Natural killer cell treated with Interleukin-12 subunit alpha and Interleukin-12 subunit beta and Interleukin-15 and Interleukin-18, amount 100 ng/mL, for 72 hours (primary cell): Measurements from ENCODE around the gene ACOX1. TPM values are rescaled to one million over a fixed set of nuclear protein-coding genes. Genes with fewer than 3 reads are reported as not detected.

Source experiments
- ATAC-seq, 2 donors: fragments of 150-1000 bp; cut with Tn5 transposase in 1 of 2; sonication (Bioruptor Pico), chemical (Tn5 transposase) in 1 of 2; 2 replicates each; pipeline ENCODE4 v1.10.0; 2021
- DNase-seq: peaks from one replicate; pipeline ENCODE4 v3.0.0; 2022; ENCODE audit warnings: low spot score
- H3K27ac Mint-ChIP-seq, 2 donors: 1 replicate in 1 of 2; 2 replicates in 1 of 2; pipeline ENCODE4 v1.8.0; 2022; ENCODE audit warnings: mixed read lengths in 2 of 2, mild to moderate bottlenecking in 1 of 2, moderate library complexity in 1 of 2
- H3K27me3 Mint-ChIP-seq, 2 donors: 1 replicate in 1 of 2; 2 replicates in 1 of 2; pipeline ENCODE4 v1.8.0; 2022; ENCODE audit warnings: mixed read lengths in 2 of 2
- H3K36me3 Mint-ChIP-seq: one replicate; pipeline ENCODE4 v1.8.0; 2022; ENCODE audit warnings: mixed read lengths
- H3K4me1 Mint-ChIP-seq, 2 donors: 1 replicate in 1 of 2; 2 replicates in 1 of 2; pipeline ENCODE4 v1.8.0; 2022; ENCODE audit warnings: low read depth in 2 of 2, mixed read lengths in 2 of 2, mild to moderate bottlenecking in 1 of 2
- H3K4me3 Mint-ChIP-seq: one replicate; pipeline ENCODE4 v1.8.0; 2022; ENCODE audit warnings: mixed read lengths
- H3K9me3 Mint-ChIP-seq: 2 replicates; pipeline ENCODE4 v1.8.0; 2022; ENCODE audit warnings: mixed read lengths
- total RNA-seq, 2 donors: library from RNA; stranded (reverse); gene quantifications; one replicate each; pipeline ENCODE4 v1.2.3, GENCODE V29; 2022

The ACOX1 gene
- total RNA-seq, 2 donors from 2014 or later = 36.8 to 44.6 TPM

DNA sequence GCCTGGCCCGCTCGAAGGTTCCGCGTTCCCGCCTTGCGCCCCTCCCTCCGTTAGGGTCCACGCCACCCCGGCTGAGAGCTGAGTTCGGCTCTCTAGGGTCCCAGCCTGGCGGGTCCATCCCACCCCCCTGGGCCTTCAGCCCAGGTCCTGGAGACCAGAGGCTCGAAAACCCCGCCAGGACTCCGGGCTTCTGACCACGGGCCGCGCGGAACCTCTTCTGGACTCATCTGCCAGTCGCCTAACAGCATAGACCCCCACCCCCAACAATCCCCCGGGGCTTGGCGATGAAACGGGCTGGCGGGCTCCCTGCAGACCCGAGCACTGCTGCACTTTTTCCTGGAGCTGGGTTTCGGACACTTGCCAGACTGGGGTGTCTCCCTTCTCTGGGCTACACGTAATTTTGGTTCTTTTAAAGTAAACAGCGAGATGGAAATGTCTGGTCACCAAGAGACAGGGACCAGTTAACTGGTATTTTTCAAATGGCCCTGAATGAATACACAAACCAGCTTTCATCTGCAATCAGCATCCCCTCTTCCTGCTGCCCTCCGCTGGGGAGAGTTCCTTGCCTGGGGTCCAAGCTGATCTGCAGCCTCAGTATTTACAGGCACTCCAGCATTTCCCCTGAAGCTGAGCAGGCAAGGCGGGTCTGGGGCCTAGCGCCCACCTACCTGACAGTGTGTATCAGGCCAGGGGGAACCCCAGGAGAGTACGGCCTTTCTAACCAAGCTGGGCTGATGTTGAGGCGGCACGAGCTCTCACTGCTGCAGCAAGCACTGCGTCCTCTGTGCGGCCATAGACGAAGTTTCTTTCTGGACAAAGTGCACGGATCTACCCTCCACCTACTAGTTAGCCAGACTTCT, 81.6 kb downstream of the ACOX1 start:
- no peaks in the 10 kb centered on the region for H3K36me3 Mint-ChIP-seq
- DNase-seq (no peak), ATAC-seq (no peak)
- H3K27ac Mint-ChIP-seq = peak overlapping the region; percentile 56 to 77
- no peaks in the 10 kb centered on the region for H3K27me3 Mint-ChIP-seq
- H3K4me3 Mint-ChIP-seq = peak overlapping the region; percentile 93
- H3K9me3 Mint-ChIP-seq = no peaks in the 10 kb centered on the region
- H3K4me1 Mint-ChIP-seq = peaks cover 25 to 26% of the 10 kb centered on the region in 2 donors

- H3K27ac Mint-ChIP-seq = peak within 1 kb of the TSS; percentile 82 to 90
- H3K27me3 Mint-ChIP-seq = no peaks in the 10 kb centered on the region
- H3K9me3 Mint-ChIP-seq = no peaks in the 10 kb centered on the region
- H3K4me1 Mint-ChIP-seq = peaks cover 25 to 26% of the 10 kb centered on the region in 2 donors
- no peaks in the 10 kb centered on the region for H3K36me3 Mint-ChIP-seq
- peak; percentile 89 for DNase-seq
- H3K4me3 Mint-ChIP-seq = peak within 1 kb of the TSS; percentile 93
- peak; percentile 90 to 91 for ATAC-seq
Measured at GRCh38 chr17:75896415-75897159, 82.4 kb downstream of the ACOX1 start, which contains the start of gene TRIM65. TSS of gene TRIM65 (minus strand) at chr17:75896951. CDS start at chr17:75896937, 14 bp downstream.

DNA sequence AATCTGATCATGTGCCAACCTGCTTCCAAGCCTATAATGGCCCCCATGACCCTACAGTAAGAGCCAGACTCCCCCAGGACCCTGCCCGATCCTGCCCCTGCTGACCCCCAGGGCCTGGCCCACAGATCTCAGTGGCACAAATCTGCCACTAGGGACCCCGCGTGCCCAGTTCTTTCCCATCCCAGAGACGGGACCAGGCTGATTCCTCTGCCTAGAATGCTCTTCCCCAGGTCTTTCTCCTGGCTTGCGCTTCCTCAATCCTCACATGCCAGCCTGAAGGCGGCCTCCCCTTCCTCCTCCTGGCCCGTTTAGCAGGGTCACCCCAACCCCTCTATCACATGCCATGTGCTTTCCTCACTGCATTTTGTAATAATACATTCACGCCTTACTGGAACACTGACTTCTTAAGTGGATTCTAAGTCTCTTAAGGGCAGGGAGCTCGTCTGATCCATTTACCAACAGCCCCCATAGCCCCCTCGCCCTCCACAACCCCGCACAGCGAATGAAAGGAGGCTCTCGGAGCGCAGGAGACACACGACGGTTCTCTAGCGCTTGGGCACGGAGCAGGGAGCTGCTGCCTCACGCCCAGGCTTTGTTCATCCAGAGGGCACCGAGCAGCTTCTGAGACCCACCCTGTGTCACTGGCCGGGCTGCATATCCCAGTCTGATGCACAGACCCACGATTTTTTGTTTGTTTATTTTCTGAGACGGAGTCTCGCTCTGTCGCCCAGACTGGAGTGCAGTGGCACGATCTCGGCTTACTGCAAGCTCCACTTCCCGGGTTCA, 83.4 kb downstream of the ACOX1 start:
- peak; percentile 55 for DNase-seq
- peak overlapping the region; percentile 93 for H3K4me3 Mint-ChIP-seq
- no peaks in the 10 kb centered on the region for H3K36me3 Mint-ChIP-seq
- no peak for ATAC-seq
- no peaks in the 10 kb centered on the region for H3K9me3 Mint-ChIP-seq
- peaks cover 25 to 26% of the 10 kb centered on the region in 2 donors for H3K4me1 Mint-ChIP-seq
- H3K27me3 Mint-ChIP-seq = no peaks in the 10 kb centered on the region
- H3K27ac Mint-ChIP-seq = peak overlapping the region; percentile 82 to 90

GRCh38 chr17:75894049-75894733, 84.8 kb downstream of the ACOX1 start:
- DNase-seq (no peak), ATAC-seq (no peak)
- Mint-ChIP-seq H3K27ac (peak overlapping the region; percentile 12 to 90), H3K4me3 (peak overlapping the region; percentile 33), H3K9me3 (no peaks in the 10 kb centered on the region), H3K36me3 (no peaks in the 10 kb centered on the region), H3K4me1 (peaks cover 25 to 26% of the 10 kb centered on the region in 2 donors), H3K27me3 (no peaks in the 10 kb centered on the region)

DNA sequence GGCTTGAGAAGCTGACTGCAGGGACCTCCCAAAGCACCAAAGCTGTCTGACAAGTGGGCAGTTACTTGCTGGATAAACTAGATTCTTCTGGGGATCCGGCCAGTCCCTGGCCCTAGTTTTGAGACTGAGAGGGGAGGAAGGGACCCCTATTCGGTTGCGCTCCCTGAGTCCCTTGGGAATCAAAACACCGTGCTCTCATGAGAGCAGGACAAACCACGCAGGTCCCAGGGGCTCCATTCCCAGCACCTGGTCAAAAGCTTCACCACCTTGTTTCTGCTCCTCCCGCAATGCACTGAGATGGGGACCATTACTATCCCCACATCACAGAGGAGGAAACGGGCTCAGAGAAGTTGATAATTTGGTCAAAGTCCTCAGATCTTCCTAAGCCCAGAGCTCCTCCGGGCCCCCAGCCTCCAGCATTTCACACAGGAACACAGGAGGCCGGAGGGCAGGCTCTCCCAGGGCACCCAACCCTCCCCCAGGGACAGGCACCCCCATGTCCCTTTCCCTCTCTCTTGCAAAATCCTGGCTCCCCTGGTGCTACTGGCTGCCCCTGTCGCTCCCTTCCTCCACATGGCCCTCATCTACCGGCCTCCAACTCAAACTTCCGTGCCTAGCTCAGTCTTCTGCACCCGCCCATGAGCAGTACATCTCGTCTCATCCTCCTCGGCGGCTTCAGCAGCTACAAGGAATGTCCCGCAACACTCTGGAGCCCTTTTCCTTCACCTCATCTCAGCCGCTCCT, 85.5 kb downstream of the ACOX1 start:
- Mint-ChIP-seq H3K4me1 (peaks cover 25 to 26% of the 10 kb centered on the region in 2 donors), H3K27me3 (no peaks in the 10 kb centered on the region), H3K36me3 (no peaks in the 10 kb centered on the region), H3K27ac (peak overlapping the region; percentile 12 to 90), H3K4me3 (peak overlapping the region; percentile 33), H3K9me3 (no peaks in the 10 kb centered on the region)
- ATAC-seq (no peak), DNase-seq (no peak)

DNA sequence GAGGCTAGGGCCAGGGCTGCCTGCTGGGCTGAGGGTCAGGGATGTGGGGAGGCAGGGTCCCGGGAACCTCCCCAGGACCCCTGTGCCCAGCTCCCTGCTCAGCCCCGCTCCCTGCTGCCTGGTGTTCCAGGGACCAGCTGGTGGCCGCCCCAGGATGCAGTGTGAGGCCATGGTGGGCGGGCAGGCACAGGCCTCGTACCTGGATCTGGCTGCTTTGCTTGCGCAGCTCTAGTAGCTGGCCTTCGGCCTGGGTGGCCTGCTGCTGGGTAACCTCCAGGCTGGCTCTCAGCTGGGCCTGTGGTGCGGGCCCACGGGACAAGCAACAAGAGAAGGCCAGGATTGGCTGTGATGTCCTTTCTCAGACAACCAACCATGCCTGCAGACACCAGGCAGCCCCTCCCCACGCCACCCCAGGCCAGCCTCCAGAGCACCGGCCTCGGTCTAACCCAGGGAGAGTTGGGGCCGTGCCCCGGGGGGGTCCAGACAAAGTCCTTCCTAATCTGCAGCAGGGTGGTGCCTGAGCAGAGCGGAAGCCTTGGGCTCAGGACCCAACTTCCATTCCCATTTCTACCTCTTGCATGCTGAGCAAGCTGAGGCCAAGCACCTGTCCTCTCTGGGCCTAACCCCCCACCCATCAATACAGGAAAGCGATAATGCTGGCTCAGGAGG, 86.3 kb downstream of the ACOX1 start:
- no peak for ATAC-seq
- no peaks in the 10 kb centered on the region for H3K27me3 Mint-ChIP-seq
- H3K9me3 Mint-ChIP-seq = no peaks in the 10 kb centered on the region
- peak; percentile 57 for DNase-seq
- no peak overlapping the region for H3K4me3 Mint-ChIP-seq
- H3K27ac Mint-ChIP-seq = no peak overlapping the region
- peaks cover 25% of the 10 kb centered on the region in 2 donors for H3K4me1 Mint-ChIP-seq
- H3K36me3 Mint-ChIP-seq = no peaks in the 10 kb centered on the region

- ATAC-seq (no peak), DNase-seq (peak; percentile 50)
- no peaks in the 10 kb centered on the region for H3K9me3 Mint-ChIP-seq
- H3K36me3 Mint-ChIP-seq = no peaks in the 10 kb centered on the region
- peaks cover 20% of the 10 kb centered on the region in 2 donors for H3K4me1 Mint-ChIP-seq
- no peak overlapping the region for H3K27ac Mint-ChIP-seq
- H3K27me3 Mint-ChIP-seq = no peaks in the 10 kb centered on the region
- no peak overlapping the region for H3K4me3 Mint-ChIP-seq
Measured at GRCh38 chr17:75891605-75892555, 87.1 kb downstream of the ACOX1 start.

Other genes with a start within 250 kb of the ACOX1 start
- gene GALK1, start 214.0 kb downstream of the ACOX1 start, total RNA-seq = 10 to 100 TPM; 13.7 to 31.1 TPM
- gene UNK, start 194.4 kb downstream of the ACOX1 start, total RNA-seq = 10 to 100 TPM; 30.6 to 39.8 TPM
- 100 to 1,000 TPM; 270 to 289 TPM for gene UNC13D, start 134.8 kb downstream of the ACOX1 start, total RNA-seq
- 100 to 1,000 TPM in 1 of 2 donors, 10 to 100 TPM in 1; 73.8 to 101 TPM for gene WBP2, start 123.8 kb downstream of the ACOX1 start, total RNA-seq
- gene TRIM47, start 100.6 kb downstream of the ACOX1 start, total RNA-seq = 1 to 10 TPM; 1.6 to 2.1 TPM
- 10 to 100 TPM; 17.2 to 42.1 TPM for gene TRIM65, start 82.2 kb downstream of the ACOX1 start, total RNA-seq
- gene MRPL38, start 74.3 kb downstream of the ACOX1 start, total RNA-seq = 100 to 1,000 TPM; 117 to 174 TPM
- gene FBF1, start 38.1 kb downstream of the ACOX1 start, total RNA-seq = 10 to 100 TPM; 10.2 to 34.4 TPM
- gene TEN1, start 74 bp upstream of the ACOX1 start, total RNA-seq = 10 to 100 TPM; 16.5 to 19.1 TPM
- gene CDK3, start 21.7 kb upstream of the ACOX1 start, total RNA-seq = 10 to 100 TPM in 1 of 2 donors, 1 to 10 TPM in 1; 9.8 to 16.2 TPM
- under 1 TPM; 0.05 to 0.64 TPM for gene EVPL, start 48.1 kb upstream of the ACOX1 start, total RNA-seq
- 10 to 100 TPM; 96.2 to 98.4 TPM for gene SRP68, start 93.4 kb upstream of the ACOX1 start, total RNA-seq
- under 1 TPM; 0.21 to 0.75 TPM for gene GALR2, start 95.6 kb upstream of the ACOX1 start, total RNA-seq
- 1 to 10 TPM in 1 of 2 donors, under 1 TPM in 1; 0.52 to 1.4 TPM for gene ZACN, start 100.0 kb upstream of the ACOX1 start, total RNA-seq
- gene EXOC7, start 124.6 kb upstream of the ACOX1 start, total RNA-seq = 100 to 1,000 TPM; 134 to 163 TPM
- gene FOXJ1, start 162.1 kb upstream of the ACOX1 start, total RNA-seq = under 1 TPM; 0.48 to 0.95 TPM